Osteoblast (primary cell): ENCODE data around the gene RPL11. TPM values are rescaled to one million over a fixed set of nuclear protein-coding genes. Genes with fewer than 3 reads are reported as not detected.

Experiments
- DNase-seq: peaks from one replicate; pipeline ENCODE4 v3.0.0; 2011; ENCODE audit warnings: low spot score, mixed read lengths; ENCODE audit not compliant: insufficient read length; ENCODE audit errors: missing footprints
- H2AFZ ChIP-seq: 2 replicates; pipeline ENCODE4 v1.6.0; 2011; ENCODE audit warnings: mild to moderate bottlenecking, low read length
- H3K27ac ChIP-seq: 2 replicates; pipeline ENCODE4 v1.5.1; 2011; ENCODE audit warnings: mild to moderate bottlenecking, low read depth, low read length, moderate library complexity
- H3K27me3 ChIP-seq: 2 replicates; pipeline ENCODE4 v1.6.0; 2012; ENCODE audit warnings: mild to moderate bottlenecking, control low read depth, inconsistent platforms, low read length, moderate library complexity; ENCODE audit not compliant: insufficient read depth
- H3K36me3 ChIP-seq: 2 replicates; pipeline ENCODE4 v1.5.1; 2011; ENCODE audit warnings: mild to moderate bottlenecking, low read length, control low read depth, moderate library complexity; ENCODE audit not compliant: insufficient read depth
- H3K4me1 ChIP-seq: 2 replicates; pipeline ENCODE4 v1.5.1; 2011; ENCODE audit warnings: mild to moderate bottlenecking, low read length, control low read depth, moderate library complexity; ENCODE audit not compliant: insufficient read depth
- H3K4me2 ChIP-seq: 2 replicates; pipeline ENCODE4 v1.6.0; 2011; ENCODE audit warnings: mild to moderate bottlenecking, low read length; ENCODE audit not compliant: insufficient read depth
- H3K4me3 ChIP-seq: fragments of 200-600 bp; sonication (generic); 3 replicates; pipeline ENCODE4 v1.5.1; 2012; ENCODE audit warnings: mild to moderate bottlenecking, low read length, inconsistent platforms; ENCODE audit not compliant: insufficient read depth
- H3K79me2 ChIP-seq: 2 replicates; pipeline ENCODE4 v1.6.0; 2012; ENCODE audit warnings: mild to moderate bottlenecking, low read length, control low read depth, inconsistent platforms; ENCODE audit not compliant: insufficient read depth
- H3K9me3 ChIP-seq: 2 replicates; pipeline ENCODE4 v1.5.1; 2011; ENCODE audit warnings: low read depth, low read length, control low read depth
- H4K20me1 ChIP-seq: 2 replicates; pipeline ENCODE4 v1.6.0; 2012; ENCODE audit warnings: mild to moderate bottlenecking, low read length, control low read depth; ENCODE audit not compliant: insufficient read depth
- total RNA-seq: library from RNA; depleted of rRNA; stranded (reverse); fragments of >200 nt; gene quantifications from 2 replicates; pipeline ENCODE4 v1.2.3, GENCODE V29; 2012
- TF ChIP-seq, protein P1 (sequence below): IDR thresholded peaks from 2 replicates; pipeline ENCODE4 v1.5.1; 2011; ENCODE audit warnings: mild to moderate bottlenecking, low read depth, low read length, moderate library complexity; ENCODE audit errors: extremely low read depth

Gene RPL11
- total RNA-seq, 1 donor, result 693 TPM

DNA sequence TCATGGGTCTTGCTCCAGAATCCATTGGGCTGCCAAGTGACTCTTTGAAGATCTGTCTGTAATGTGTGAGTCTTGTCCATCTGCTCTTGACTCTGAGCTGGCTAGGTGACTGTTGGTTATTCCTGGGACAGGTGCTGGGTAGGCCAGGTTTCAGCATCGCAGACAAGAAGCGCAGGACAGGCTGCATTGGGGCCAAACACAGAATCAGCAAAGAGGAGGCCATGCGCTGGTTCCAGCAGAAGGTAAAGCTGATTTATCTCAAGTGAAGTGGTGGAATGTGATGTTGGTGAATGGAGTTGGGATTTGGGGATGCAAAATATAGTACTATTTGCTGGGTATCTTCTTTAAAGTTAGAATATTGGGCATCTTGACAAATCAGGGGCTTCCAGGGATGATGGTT, 4.1 kb downstream of the RPL11 start:
- Histone ChIP-seq H3K27me3 (no peaks in the 10 kb centered on the region), H3K4me1 (peaks cover 54% of the 10 kb centered on the region), H3K36me3 (peaks cover 82% of the 10 kb centered on the region), H3K27ac (no peak overlapping the region), H3K4me3 (no peak overlapping the region), H3K79me2 (peaks cover 91% of the 10 kb centered on the region), H3K4me2 (peak overlapping the region; percentile 97), H3K9me3 (no peaks in the 10 kb centered on the region), H2AFZ (no peak overlapping the region), H4K20me1 (peaks cover 88% of the 10 kb centered on the region)
- DNase-seq, result no peak
- TF ChIP-seq, protein P1, sequence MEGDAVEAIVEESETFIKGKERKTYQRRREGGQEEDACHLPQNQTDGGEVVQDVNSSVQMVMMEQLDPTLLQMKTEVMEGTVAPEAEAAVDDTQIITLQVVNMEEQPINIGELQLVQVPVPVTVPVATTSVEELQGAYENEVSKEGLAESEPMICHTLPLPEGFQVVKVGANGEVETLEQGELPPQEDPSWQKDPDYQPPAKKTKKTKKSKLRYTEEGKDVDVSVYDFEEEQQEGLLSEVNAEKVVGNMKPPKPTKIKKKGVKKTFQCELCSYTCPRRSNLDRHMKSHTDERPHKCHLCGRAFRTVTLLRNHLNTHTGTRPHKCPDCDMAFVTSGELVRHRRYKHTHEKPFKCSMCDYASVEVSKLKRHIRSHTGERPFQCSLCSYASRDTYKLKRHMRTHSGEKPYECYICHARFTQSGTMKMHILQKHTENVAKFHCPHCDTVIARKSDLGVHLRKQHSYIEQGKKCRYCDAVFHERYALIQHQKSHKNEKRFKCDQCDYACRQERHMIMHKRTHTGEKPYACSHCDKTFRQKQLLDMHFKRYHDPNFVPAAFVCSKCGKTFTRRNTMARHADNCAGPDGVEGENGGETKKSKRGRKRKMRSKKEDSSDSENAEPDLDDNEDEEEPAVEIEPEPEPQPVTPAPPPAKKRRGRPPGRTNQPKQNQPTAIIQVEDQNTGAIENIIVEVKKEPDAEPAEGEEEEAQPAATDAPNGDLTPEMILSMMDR, result no peak

DNA sequence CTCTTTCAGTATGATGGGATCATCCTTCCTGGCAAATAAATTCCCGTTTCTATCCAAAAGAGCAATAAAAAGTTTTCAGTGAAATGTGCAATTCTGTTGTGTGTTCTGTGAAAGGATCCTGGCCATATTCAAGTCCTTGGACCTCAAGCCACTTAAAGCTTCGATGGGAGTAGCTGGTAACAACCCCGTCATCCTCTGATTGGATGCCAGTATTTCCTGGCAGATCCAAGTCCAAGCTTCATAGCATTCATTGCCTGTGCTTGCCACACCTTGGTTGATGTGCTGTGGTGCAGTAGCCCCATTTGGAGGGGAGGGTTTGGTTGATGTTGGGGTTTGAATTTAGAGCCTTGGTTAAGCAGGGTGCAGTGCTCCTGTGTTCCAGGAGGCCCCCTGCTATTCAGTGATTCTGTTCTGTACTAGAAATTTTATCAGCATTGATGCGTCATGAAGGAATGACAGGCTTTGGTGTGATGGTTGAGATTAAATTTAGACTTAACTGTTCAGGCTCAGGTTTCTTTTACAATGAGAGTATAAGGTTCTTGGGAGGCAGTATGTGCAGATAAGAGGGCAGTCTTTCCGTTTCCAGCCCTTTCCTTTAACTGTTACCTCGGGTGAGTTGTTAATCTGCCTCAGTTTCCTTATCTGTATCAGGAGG, 4.9 kb downstream of the RPL11 start:
- H3K4me2 ChIP-seq, result peak overlapping the region; percentile 14
- H3K27ac ChIP-seq, result peak overlapping the region; percentile 49

DNA sequence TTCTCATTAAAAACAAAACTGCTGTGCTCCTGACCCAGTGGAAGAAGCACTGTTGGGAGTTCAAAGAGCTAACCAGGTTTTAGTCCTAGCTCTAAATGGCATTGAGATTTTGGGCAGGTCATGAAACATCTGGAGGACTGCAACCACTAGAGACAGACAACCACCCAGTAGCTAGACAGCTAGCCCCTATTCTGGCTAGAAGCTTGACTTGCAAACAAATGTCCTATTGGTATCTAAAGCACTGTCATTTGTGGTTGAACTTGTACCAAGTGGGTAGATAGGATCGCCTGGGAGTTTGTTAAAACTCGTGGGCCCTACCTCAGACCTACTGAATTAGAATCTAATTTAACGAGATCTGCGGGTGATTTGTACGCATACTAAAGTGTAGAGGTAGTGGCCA, 6.9 kb downstream of the RPL11 start:
- peaks cover 90% of the 10 kb centered on the region for H3K36me3 ChIP-seq
- no peaks in the 10 kb centered on the region for H3K27me3 ChIP-seq
- H3K4me2 ChIP-seq, result no peak overlapping the region
- H3K4me1 ChIP-seq, result peaks cover 42% of the 10 kb centered on the region
- H3K79me2 ChIP-seq, result peaks cover 96% of the 10 kb centered on the region
- H3K9me3 ChIP-seq, result no peaks in the 10 kb centered on the region
- TF ChIP-seq, protein P1, result no peak
- H3K4me3 ChIP-seq, result no peak overlapping the region
- peaks cover 92% of the 10 kb centered on the region for H4K20me1 ChIP-seq
- DNase-seq, result no peak
- H3K27ac ChIP-seq, result peak overlapping the region; percentile 2
- no peak overlapping the region for H2AFZ ChIP-seq

More for the DNA sequence above, 4.9 kb downstream of the RPL11 start:
- Histone ChIP-seq H3K27me3 (no peaks in the 10 kb centered on the region), H3K36me3 (peaks cover 90% of the 10 kb centered on the region), H2AFZ (no peak overlapping the region), H3K9me3 (no peaks in the 10 kb centered on the region), H3K79me2 (peaks cover 98% of the 10 kb centered on the region), H3K4me3 (no peak overlapping the region), H4K20me1 (peaks cover 96% of the 10 kb centered on the region), H3K4me1 (peaks cover 54% of the 10 kb centered on the region)
- no peak for DNase-seq
- TF ChIP-seq, protein P1, result no peak

DNA sequence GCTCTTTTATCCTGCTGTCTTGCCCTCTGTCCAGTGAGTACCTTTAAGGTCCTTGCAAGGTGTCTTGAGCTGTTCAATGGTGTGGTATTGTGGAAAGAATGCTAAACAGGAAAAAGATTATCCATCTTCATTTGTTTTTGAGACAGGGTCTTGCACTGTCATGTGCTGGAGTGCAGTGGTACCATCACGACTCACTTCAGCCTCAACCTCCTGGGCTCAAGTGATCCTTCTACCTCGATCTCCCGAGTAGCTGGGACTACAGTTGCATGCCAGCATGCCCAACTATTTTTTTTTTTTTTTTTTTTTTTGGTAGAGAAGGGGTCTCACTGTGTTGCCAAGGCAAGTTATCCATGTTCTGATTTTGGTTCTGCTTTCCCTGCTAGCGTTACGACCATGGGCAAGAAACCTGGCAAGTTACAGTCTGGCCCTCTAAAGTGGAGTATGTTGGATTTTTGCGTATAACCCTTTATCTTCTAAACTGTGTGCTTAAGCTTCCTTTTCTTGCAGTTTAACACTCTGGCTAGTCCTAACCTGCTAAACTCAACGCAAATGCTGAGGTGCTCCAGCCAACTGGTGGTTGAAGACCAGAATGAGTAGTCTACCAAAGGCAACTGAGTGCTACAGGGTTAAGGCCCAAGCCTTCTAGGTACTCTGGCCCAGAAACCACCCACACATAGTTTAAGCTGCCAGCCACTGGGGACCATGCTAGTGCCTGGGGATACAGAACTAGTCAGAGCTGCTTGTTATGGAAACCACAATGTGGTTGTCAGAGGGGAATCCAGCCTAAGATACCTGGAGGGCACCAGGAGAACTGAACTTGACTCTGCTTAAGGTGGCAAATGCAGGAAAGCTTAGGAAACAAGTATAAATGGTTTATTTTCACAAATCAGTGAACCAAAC, 7.9 kb downstream of the RPL11 start:
- Histone ChIP-seq H3K27ac (peak overlapping the region; percentile 28), H3K4me1 (peaks cover 32% of the 10 kb centered on the region), H3K79me2 (peaks cover 93% of the 10 kb centered on the region), H3K4me2 (no peak overlapping the region), H2AFZ (no peak overlapping the region), H3K4me3 (no peak overlapping the region), H3K27me3 (no peaks in the 10 kb centered on the region), H3K36me3 (peaks cover 87% of the 10 kb centered on the region), H4K20me1 (peaks cover 83% of the 10 kb centered on the region), H3K9me3 (no peaks in the 10 kb centered on the region)
- TF ChIP-seq, protein P1, result no peak
- DNase-seq, result peak; percentile 65
